Measurements from ENCODE around the gene PRKAG2.

DNA sequence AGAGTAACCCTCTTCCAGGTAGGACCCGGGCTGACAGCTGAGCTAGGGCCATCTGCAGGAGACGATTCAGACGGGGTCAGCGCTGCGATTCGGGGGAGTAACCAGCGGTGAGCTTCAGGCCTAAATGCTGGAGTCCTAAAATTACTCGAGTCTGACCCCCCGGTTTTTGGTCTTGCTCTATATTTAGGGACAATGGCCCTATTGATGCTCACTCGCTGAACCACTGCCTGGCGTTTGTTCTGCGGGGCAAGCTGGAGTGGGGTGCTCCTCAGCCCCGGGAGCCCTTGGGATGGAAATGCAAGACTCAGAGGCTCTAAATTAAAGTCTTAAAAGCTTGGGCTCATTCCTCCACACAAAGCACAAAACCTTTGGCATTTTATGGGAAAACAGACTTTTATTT is 120.0 kb downstream of the PRKAG2 start:
- TF ChIP-seq, protein P1, sequence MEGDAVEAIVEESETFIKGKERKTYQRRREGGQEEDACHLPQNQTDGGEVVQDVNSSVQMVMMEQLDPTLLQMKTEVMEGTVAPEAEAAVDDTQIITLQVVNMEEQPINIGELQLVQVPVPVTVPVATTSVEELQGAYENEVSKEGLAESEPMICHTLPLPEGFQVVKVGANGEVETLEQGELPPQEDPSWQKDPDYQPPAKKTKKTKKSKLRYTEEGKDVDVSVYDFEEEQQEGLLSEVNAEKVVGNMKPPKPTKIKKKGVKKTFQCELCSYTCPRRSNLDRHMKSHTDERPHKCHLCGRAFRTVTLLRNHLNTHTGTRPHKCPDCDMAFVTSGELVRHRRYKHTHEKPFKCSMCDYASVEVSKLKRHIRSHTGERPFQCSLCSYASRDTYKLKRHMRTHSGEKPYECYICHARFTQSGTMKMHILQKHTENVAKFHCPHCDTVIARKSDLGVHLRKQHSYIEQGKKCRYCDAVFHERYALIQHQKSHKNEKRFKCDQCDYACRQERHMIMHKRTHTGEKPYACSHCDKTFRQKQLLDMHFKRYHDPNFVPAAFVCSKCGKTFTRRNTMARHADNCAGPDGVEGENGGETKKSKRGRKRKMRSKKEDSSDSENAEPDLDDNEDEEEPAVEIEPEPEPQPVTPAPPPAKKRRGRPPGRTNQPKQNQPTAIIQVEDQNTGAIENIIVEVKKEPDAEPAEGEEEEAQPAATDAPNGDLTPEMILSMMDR (IDR thresholded peaks at IDR 0.05) = no peak
- TF ChIP-seq POLR2A (IDR thresholded peaks at IDR 0.05) = no peak
